ENCODE results near the gene ANKRD49.

- TF ChIP-seq RAD21 (conservative IDR thresholded peaks at IDR 0.05 in 1 of 2, IDR thresholded peaks at IDR 0.05 in 1 of 2) (no peak), POLR2A (IDR thresholded peaks at IDR 0.05; ENCODE audit: low read length) (no peak)
- TF ChIP-seq, protein P1, sequence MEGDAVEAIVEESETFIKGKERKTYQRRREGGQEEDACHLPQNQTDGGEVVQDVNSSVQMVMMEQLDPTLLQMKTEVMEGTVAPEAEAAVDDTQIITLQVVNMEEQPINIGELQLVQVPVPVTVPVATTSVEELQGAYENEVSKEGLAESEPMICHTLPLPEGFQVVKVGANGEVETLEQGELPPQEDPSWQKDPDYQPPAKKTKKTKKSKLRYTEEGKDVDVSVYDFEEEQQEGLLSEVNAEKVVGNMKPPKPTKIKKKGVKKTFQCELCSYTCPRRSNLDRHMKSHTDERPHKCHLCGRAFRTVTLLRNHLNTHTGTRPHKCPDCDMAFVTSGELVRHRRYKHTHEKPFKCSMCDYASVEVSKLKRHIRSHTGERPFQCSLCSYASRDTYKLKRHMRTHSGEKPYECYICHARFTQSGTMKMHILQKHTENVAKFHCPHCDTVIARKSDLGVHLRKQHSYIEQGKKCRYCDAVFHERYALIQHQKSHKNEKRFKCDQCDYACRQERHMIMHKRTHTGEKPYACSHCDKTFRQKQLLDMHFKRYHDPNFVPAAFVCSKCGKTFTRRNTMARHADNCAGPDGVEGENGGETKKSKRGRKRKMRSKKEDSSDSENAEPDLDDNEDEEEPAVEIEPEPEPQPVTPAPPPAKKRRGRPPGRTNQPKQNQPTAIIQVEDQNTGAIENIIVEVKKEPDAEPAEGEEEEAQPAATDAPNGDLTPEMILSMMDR (IDR thresholded peaks at IDR 0.05) = no peak
Observed at GRCh38 chr11:94528551-94528950, 34.8 kb downstream of the ANKRD49 start.
